B cell (primary cell): ENCODE data around the gene GRID2. TPM values are rescaled to one million over a fixed set of nuclear protein-coding genes. Genes with fewer than 3 reads are reported as not detected.

Experiments
- ATAC-seq: fragments of 200-7000 bp; cut with Tn5 transposase; one replicate; pipeline ENCODE4 v1.10.0; 2021; ENCODE audit warnings: low read depth, mild to moderate bottlenecking, moderate number of reproducible peaks, moderate library complexity
- CTCF ChIA-PET: fragments of 350-600 bp; sonication (Branson Sonifier 250); formaldehyde crosslinking; loops from one replicate; lab custom pipeline; 2021; ENCODE audit warnings: antibody characterized with exemption, inconsistent platforms; lab: Charles Lee
- POLR2A ChIA-PET: fragments of 350-600 bp; sonication (Branson Sonifier 250); formaldehyde crosslinking; loops from one replicate; lab custom pipeline; 2021; ENCODE audit warnings: antibody characterized with exemption; lab: Charles Lee
- DNase-seq: peaks from one replicate; pipeline ENCODE4 v3.0.0; 2013
- H2AFZ ChIP-seq: 2 replicates; pipeline ENCODE4 v1.6.1; 2012; ENCODE audit warnings: mild to moderate bottlenecking, low read depth, low read length; ENCODE audit not compliant: insufficient read depth, poor library complexity, severe bottlenecking
- H3K27ac ChIP-seq, 2 donors: 1 replicate in 1 of 2; 2 replicates in 1 of 2; pipeline ENCODE4 v1.5.1; 2012 to 2013; ENCODE audit warnings: low read length in 2 of 2, mild to moderate bottlenecking in 2 of 2, moderate library complexity in 1 of 2
- H3K27me3 ChIP-seq, 4 experiments: fragments of 200-600 bp in 1 of 4; sonication (generic) in 1 of 4; replicated peaks in 1 of 4; 1 replicate in 2 of 4; 2 replicates in 2 of 4; pipeline versions ENCODE4 v1.6.1 to v1.7.0; 2013 to 2016; ENCODE audit warnings: low read length in 3 of 4, mild to moderate bottlenecking in 2 of 4, mixed read lengths in 1 of 4, moderate library complexity in 1 of 4; ENCODE audit not compliant: insufficient read depth in 4 of 4, control insufficient read depth in 3 of 4; ENCODE audit errors: control extremely low read depth in 1 of 4
- H3K36me3 ChIP-seq, 2 experiments: replicated peaks in 1 of 2; 1 replicate in 1 of 2; 2 replicates in 1 of 2; pipeline versions ENCODE4 v1.6.1 to v1.7.1; 2013; ENCODE audit warnings: low read length in 1 of 2; ENCODE audit not compliant: insufficient read depth in 2 of 2, control insufficient read depth in 1 of 2; ENCODE audit errors: control extremely low read depth in 1 of 2, extremely low read depth in 1 of 2
- H3K4me1 ChIP-seq, 2 donors: fragments of 200-600 bp in 1 of 2; sonication (generic) in 1 of 2; 1 replicate in 1 of 2; 2 replicates in 1 of 2; pipeline versions ENCODE4 v1.5.1 to v1.6.1; 2013 to 2017; ENCODE audit warnings: low read length in 2 of 2; ENCODE audit not compliant: control insufficient read depth in 2 of 2, insufficient read depth in 2 of 2
- H3K4me2 ChIP-seq: replicated peaks from 2 replicates; pipeline ENCODE3; 2012; ENCODE audit warnings: mild to moderate bottlenecking, low read depth, low read length; ENCODE audit not compliant: poor library complexity, severe bottlenecking
- H3K4me3 ChIP-seq, 5 experiments: fragments of 200-600 bp in 1 of 5; sonication (generic) in 1 of 5; 1 replicate in 3 of 5; 2 replicates in 2 of 5; pipeline versions ENCODE4 v1.5.1 to v1.7.0; 2011 to 2016; ENCODE audit warnings: low read length in 4 of 5, mild to moderate bottlenecking in 4 of 5, low read depth in 2 of 5, control low read depth in 1 of 5, moderate library complexity in 1 of 5; ENCODE audit not compliant: insufficient read depth in 1 of 5; ENCODE audit errors: control extremely low read depth in 1 of 5, extremely low read depth in 1 of 5
- H3K79me2 ChIP-seq: fragments of 200-600 bp; sonication (generic); one replicate; pipeline ENCODE4 v1.6.0; 2016; ENCODE audit warnings: low read length; ENCODE audit not compliant: control insufficient read depth, insufficient read depth
- H3K9ac ChIP-seq: fragments of 200-600 bp; sonication (generic); 2 replicates; pipeline ENCODE4 v1.6.1; 2017; ENCODE audit warnings: mild to moderate bottlenecking, low read length, moderate library complexity
- H3K9me3 ChIP-seq, 3 donors: one replicate each; pipeline versions ENCODE4 v1.6.1 to v1.7.1; 2013; ENCODE audit warnings: low read length in 2 of 3; ENCODE audit not compliant: control insufficient read depth in 2 of 3, insufficient read depth in 1 of 3; ENCODE audit errors: control extremely low read depth in 1 of 3
- H4K20me1 ChIP-seq: 2 replicates; pipeline ENCODE4 v1.6.0; 2012; ENCODE audit warnings: mild to moderate bottlenecking, low read length; ENCODE audit not compliant: insufficient read depth, control insufficient read depth, poor library complexity, severe bottlenecking
- H3K27ac Mint-ChIP-seq: one replicate; pipeline ENCODE4 v1.8.0; 2021; ENCODE audit warnings: mixed read lengths
- H3K27me3 Mint-ChIP-seq: one replicate; pipeline ENCODE4 v1.8.0; 2021; ENCODE audit warnings: mixed read lengths
- H3K4me1 Mint-ChIP-seq: one replicate; pipeline ENCODE4 v1.8.0; 2021; ENCODE audit warnings: mixed read lengths
- H3K4me3 Mint-ChIP-seq: one replicate; pipeline ENCODE4 v1.8.0; 2021; ENCODE audit warnings: mixed read lengths
- H3K9me3 Mint-ChIP-seq: one replicate; pipeline ENCODE4 v1.8.0; 2022; ENCODE audit warnings: mixed read lengths; ENCODE audit not compliant: insufficient read depth
- EZH2 ChIP-seq: IDR thresholded peaks from 2 replicates; pipeline ENCODE4 v1.6.1; 2012; ENCODE audit warnings: borderline replicate concordance, low read depth, mild to moderate bottlenecking, moderate library complexity, low read length; ENCODE audit not compliant: insufficient read depth, poor library complexity, severe bottlenecking
- WGBS: methylation state at CpG from one replicate; pipeline ENCODE4 v1.1.5; 2013; ENCODE audit warnings: missing lambda C conversion rate; ENCODE audit not compliant: insufficient coverage; 5-methylcytosine and 5-hydroxymethylcytosine counted together
- intact Hi-C: fragments of 100-400 bp; cut with micrococcal nuclease; formaldehyde crosslinking; loops from one replicate; pipeline ENCODE4 v1.10.0; 2022
- polyA plus RNA-seq: library from polyadenylated mRNA; depleted of rRNA; stranded (reverse); fragments of >200 nt; gene quantifications from 2 replicates; pipeline ENCODE4 v1.2.3, GENCODE V29; 2012
- total RNA-seq, 2 donors: library from RNA; stranded (reverse); fragments of 120-200 nt in 1 of 2; gene quantifications; 1 replicate in 1 of 2; 2 replicates in 1 of 2; pipeline versions ENCODE4 v1.2.3 to v1.2.4, GENCODE V29; 2013 to 2022
- TF ChIP-seq, protein P1 (sequence below): fragments of 200-600 bp; IDR thresholded peaks from one replicate; pipeline ENCODE4 v1.8.0; 2022; ENCODE audit warnings: antibody characterized with exemption, mild to moderate bottlenecking

GRID2 gene
- total and polyA plus RNA-seq, 2 donors (not counting 1 experiment from before 2014, with no cell fraction given) = not detected

DNA sequence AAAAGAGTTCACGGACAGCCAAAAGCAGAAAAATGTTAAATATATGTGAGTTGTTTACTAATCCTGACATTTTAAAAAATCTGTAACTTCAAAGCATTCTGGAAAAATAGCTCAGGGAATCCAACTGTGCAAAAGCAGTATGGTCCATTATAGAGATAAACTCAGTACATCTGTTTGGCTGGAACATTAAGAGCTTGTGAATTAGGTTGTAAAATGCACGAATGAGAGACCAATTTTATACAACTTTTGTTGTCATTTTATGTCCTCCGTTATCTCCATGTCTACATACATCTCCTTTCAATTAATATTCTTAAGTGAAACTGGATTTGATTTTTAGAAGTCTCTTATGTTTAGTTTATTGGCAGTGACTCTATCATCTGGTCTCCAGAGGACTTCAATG lies 1157.8 kb downstream of the GRID2 start:
- Histone ChIP-seq H3K27ac (no peak overlapping the region), H3K9ac (no peak overlapping the region), H3K79me2 (no peaks in the 10 kb centered on the region), H3K27me3 (no peaks in the 10 kb centered on the region), H2AFZ (no peak overlapping the region), H3K4me1 (no peaks in the 10 kb centered on the region), H3K4me2 (no peak overlapping the region), H3K9me3 (no peaks in the 10 kb centered on the region), H4K20me1 (no peaks in the 10 kb centered on the region), H3K4me3 (no peak overlapping the region), H3K36me3 (no peaks in the 10 kb centered on the region)
- WGBS = no CpG with 5 or more reads among the region's 3 CpGs
- DNase-seq (no peak), ATAC-seq (no peak)
- Mint-ChIP-seq H3K27me3 (no peaks in the 10 kb centered on the region), H3K9me3 (peaks cover 2% of the 10 kb centered on the region), H3K4me1 (no peaks in the 10 kb centered on the region), H3K4me3 (no peak overlapping the region), H3K27ac (no peak overlapping the region)
- intact Hi-C loops = no loop called here
- no peak for TF ChIP-seq EZH2
- TF ChIP-seq, protein P1, sequence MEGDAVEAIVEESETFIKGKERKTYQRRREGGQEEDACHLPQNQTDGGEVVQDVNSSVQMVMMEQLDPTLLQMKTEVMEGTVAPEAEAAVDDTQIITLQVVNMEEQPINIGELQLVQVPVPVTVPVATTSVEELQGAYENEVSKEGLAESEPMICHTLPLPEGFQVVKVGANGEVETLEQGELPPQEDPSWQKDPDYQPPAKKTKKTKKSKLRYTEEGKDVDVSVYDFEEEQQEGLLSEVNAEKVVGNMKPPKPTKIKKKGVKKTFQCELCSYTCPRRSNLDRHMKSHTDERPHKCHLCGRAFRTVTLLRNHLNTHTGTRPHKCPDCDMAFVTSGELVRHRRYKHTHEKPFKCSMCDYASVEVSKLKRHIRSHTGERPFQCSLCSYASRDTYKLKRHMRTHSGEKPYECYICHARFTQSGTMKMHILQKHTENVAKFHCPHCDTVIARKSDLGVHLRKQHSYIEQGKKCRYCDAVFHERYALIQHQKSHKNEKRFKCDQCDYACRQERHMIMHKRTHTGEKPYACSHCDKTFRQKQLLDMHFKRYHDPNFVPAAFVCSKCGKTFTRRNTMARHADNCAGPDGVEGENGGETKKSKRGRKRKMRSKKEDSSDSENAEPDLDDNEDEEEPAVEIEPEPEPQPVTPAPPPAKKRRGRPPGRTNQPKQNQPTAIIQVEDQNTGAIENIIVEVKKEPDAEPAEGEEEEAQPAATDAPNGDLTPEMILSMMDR = no peak
- CTCF ChIA-PET = no interaction called here
- POLR2A ChIA-PET = no interaction called here

- ATAC-seq = no peak
- CTCF ChIA-PET = no interaction called here
- no peak overlapping the region for H2AFZ ChIP-seq
- H3K9me3 ChIP-seq = no peaks in the 10 kb centered on the region
- Mint-ChIP-seq H3K27ac (no peak overlapping the region), H3K4me1 (no peaks in the 10 kb centered on the region), H3K9me3 (peaks cover 2% of the 10 kb centered on the region), H3K4me3 (no peak overlapping the region), H3K27me3 (no peaks in the 10 kb centered on the region)
- no peak overlapping the region for H3K4me2 ChIP-seq
- H3K27me3 ChIP-seq = no peaks in the 10 kb centered on the region
- intact Hi-C loops = no loop called here
- POLR2A ChIA-PET = no interaction called here
- TF ChIP-seq, protein P1 = no peak
- no peak for TF ChIP-seq EZH2
- H3K4me3 ChIP-seq = no peak overlapping the region
- no peak overlapping the region for H3K27ac ChIP-seq
- H3K79me2 ChIP-seq = no peaks in the 10 kb centered on the region
- H3K9ac ChIP-seq = no peak overlapping the region
- H4K20me1 ChIP-seq = no peaks in the 10 kb centered on the region
- no peak for DNase-seq
- no peaks in the 10 kb centered on the region for H3K36me3 ChIP-seq
- H3K4me1 ChIP-seq = no peaks in the 10 kb centered on the region
- WGBS = 100% methylated on average over 1 of the region's 2 CpGs
These were observed 1162.7 kb downstream of the GRID2 start for GRCh38 chr4:93466446-93466845.
